Choroid plexus epithelial cell (primary cell): ENCODE measurements around the gene MIS18A.
A peak's percentile ranks its signal among the peaks of the same experiment; 100 is the strongest.

ENCODE experiments used
- DNase-seq: peaks from one replicate; pipeline ENCODE4 v3.0.0-alpha.2; 2010; ENCODE audit warnings: low read depth
- H3K4me3 ChIP-seq: 2 replicates; pipeline ENCODE4 v1.5.1; 2011; ENCODE audit warnings: low read depth, mild to moderate bottlenecking, control low read depth, low read length, moderate library complexity
- CTCF ChIP-seq: conservative IDR thresholded peaks from 2 replicates; pipeline ENCODE4 v1.5.1; 2011; ENCODE audit warnings: low read depth, mild to moderate bottlenecking, control low read depth, inconsistent platforms, low read length, moderate library complexity

MIS18A gene

GRCh38 chr21:32298658-32299081 lies 19.8 kb upstream of the MIS18A start, which contains the start of gene MRAP:
MRAP (plus strand) TSS chr21:32298855; CDS start chr21:32298972, 117 bp downstream.
- H3K4me3 ChIP-seq: no peak within 1 kb of the TSS
- no peak for TF ChIP-seq CTCF
- DNase-seq: no peak

GRCh38 chr21:32298148-32298559 lies 19.3 kb upstream of the MIS18A start:
- no peak overlapping the region for H3K4me3 ChIP-seq
- DNase-seq: peak; percentile 80
- no peak for TF ChIP-seq CTCF

DNA sequence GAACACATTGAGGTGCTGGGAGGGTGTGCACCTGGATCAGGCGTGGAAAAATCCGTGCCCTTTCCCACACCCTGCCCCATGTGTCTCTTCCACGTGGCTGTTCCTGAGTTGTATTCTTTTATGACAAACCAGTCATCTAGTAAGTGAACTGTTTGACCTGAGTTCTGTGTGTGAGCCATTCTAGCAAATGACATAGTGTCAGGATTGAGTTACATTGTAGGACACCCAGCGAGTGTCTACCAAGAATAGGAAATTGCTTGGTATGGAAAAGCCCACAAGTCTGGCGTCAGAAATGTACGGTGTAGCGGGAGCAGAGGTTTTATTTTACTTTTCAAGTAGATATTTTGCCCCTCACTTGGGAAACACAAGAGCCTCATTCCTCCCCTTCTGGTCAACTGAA lies 18.6 kb upstream of the MIS18A start:
- no peak for DNase-seq
- no peak overlapping the region for H3K4me3 ChIP-seq
- TF ChIP-seq CTCF: no peak

DNA sequence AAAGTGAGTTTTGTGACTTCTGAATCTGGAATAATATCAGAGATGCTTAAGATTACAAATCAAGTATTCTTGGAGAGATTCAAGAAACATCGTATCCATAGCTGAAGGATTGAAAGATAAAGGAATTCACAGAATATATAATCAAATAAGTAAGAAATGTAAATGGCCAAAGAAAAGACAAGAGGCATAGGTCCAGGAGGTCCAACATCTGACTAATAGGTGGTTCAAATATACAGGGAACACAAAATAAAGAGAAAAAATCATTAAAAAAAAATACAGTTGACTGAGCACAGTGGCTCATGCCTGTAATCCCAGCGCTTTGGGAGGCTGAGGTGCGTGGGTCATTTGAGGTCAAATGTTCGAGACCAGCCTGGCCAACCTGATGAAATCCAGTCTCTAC lies 6.6 kb upstream of the MIS18A start:
- H3K4me3 ChIP-seq: no peak overlapping the region
- no peak for TF ChIP-seq CTCF
- DNase-seq: no peak

DNA sequence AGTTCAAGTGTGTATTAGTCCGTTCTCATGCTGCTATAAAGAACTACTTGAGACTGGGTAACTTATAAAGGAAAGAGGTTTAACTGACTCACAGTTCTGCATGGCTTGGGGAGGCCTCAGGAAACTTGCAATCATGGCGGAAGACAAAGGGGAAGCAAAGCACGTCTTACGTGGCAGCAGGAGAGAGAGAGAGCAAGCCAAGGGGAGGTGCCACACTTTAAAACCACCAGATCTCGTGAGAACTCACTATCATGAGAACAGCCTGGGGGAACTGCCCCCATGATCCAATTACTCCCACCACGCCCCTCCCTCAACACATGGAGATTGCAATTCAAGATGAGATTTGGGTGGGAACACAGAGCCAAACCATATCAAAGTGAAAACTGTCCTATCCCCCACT lies 4.1 kb upstream of the MIS18A start:
- TF ChIP-seq CTCF: no peak
- DNase-seq: no peak
- no peak overlapping the region for H3K4me3 ChIP-seq

GRCh38 chr21:32281531-32281930 lies 2.7 kb upstream of the MIS18A start:
- no peak overlapping the region for H3K4me3 ChIP-seq
- DNase-seq: no peak
- no peak for TF ChIP-seq CTCF

GRCh38 chr21:32279377-32279680 lies 480 bp upstream of the MIS18A start:
- H3K4me3 ChIP-seq: peak overlapping the region; percentile 95
- no peak for DNase-seq
- TF ChIP-seq CTCF: no peak
